Measurements from ENCODE around the gene ENOX1. TPM values are rescaled to one million over a fixed set of nuclear protein-coding genes. Genes with fewer than 3 reads are reported as not detected.

Gene ENOX1
- total and polyA plus RNA-seq, 8 donors, result 0.23 to 2.0 (median 0.94) TPM

DNA sequence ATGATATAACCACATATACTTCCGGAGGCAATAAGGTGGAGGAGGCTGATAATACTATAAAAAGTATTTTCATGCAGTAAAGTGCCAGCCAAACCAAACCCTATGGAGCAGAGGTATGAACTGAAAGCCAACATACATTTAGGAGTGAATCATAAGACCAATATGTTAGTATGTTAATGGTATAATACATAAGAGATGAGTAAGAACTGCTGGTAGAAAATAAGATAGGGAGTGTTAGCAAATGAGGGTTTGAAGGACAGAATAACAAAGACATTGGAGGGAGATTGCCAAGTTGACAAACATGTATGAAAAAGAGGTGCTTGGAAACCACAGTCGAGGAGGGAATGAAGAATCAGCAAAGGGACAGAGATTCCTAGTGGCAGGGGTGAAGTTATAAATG lies 10.8 kb downstream of the ENOX1 start:
- FAIRE-seq (no peak), DNase-seq (no peak), ATAC-seq (no peak)
- H3K9me3 ChIP-seq, result no peaks in the 10 kb centered on the region
- TF ChIP-seq, protein P1, sequence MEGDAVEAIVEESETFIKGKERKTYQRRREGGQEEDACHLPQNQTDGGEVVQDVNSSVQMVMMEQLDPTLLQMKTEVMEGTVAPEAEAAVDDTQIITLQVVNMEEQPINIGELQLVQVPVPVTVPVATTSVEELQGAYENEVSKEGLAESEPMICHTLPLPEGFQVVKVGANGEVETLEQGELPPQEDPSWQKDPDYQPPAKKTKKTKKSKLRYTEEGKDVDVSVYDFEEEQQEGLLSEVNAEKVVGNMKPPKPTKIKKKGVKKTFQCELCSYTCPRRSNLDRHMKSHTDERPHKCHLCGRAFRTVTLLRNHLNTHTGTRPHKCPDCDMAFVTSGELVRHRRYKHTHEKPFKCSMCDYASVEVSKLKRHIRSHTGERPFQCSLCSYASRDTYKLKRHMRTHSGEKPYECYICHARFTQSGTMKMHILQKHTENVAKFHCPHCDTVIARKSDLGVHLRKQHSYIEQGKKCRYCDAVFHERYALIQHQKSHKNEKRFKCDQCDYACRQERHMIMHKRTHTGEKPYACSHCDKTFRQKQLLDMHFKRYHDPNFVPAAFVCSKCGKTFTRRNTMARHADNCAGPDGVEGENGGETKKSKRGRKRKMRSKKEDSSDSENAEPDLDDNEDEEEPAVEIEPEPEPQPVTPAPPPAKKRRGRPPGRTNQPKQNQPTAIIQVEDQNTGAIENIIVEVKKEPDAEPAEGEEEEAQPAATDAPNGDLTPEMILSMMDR (IDR thresholded peaks at IDR 0.05), result no peak
- H3K27ac ChIP-seq, result no peak overlapping the region
- intact Hi-C loops (cut with DNase I), result no loop called here
- H3K36me3 ChIP-seq, result no peaks in the 10 kb centered on the region
- no peaks in the 10 kb centered on the region for H3K27me3 ChIP-seq
- H3K4me1 ChIP-seq, result no peaks in the 10 kb centered on the region
- WGBS, 2 donors, result 56 to 71% methylated on average over 2 of the region's 2 CpGs
- no peak overlapping the region for H3K4me3 ChIP-seq

DNA sequence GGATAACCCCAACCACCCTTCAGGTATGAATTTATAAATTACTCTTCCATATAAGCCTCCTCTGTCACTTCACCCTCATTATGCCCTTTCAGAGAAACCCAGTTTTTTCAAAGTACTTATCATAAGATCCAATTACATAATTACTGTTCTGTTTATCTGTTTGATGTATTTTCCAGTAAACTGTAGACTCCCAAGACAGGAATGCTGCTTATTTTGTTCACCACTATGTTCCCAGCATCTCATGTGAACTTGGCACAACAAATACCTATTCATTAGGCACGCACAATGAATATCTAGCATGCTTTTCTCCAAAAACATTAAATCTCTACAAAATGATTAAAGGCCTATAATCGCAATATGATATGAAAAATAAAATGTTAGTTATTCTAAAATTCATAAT lies 13.2 kb downstream of the ENOX1 start:
- H3K27me3 ChIP-seq, result no peaks in the 10 kb centered on the region
- no peaks in the 10 kb centered on the region for H3K36me3 ChIP-seq
- DNase-seq, result no peak
- no peak for FAIRE-seq
- H3K4me3 ChIP-seq, result no peak overlapping the region
- no peak overlapping the region for H3K27ac ChIP-seq
- no peak for ATAC-seq
- WGBS, 2 donors, result 65 to 78% methylated on average over 2 of the region's 2 CpGs
- intact Hi-C loops (cut with DNase I), result no loop called here
- no peaks in the 10 kb centered on the region for H3K4me1 ChIP-seq
- no peaks in the 10 kb centered on the region for H3K9me3 ChIP-seq
- TF ChIP-seq, protein P1 (IDR thresholded peaks at IDR 0.05), result no peak

DNA sequence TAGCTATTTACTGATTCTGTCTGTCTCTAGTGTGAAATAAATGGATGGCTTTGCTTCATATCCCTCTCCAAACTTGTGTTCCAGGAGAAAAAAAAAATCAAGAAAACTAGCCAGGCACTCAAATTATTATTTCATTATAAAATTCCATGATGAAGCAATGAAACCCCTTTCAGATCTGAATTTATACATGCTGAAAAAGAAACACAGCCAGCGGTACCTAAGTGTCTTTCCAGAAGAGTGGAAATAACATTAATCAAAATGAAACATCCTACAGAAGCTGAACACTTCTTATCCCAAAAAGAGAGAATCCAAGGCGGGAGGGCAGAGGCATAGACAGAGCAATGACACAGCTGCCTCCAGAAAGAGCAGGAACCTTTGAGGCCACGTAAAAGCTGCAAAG lies 15.9 kb downstream of the ENOX1 start:
- FAIRE-seq, result no peak
- H3K36me3 ChIP-seq, result no peaks in the 10 kb centered on the region
- TF ChIP-seq, protein P1 (IDR thresholded peaks at IDR 0.05), result no peak
- no peaks in the 10 kb centered on the region for H3K27me3 ChIP-seq
- no peak overlapping the region for H3K27ac ChIP-seq
- intact Hi-C loops (cut with DNase I), result no loop called here
- WGBS, 2 donors, result 81 to 87% methylated on average over 3 of the region's 3 CpGs
- no peak overlapping the region for H3K4me3 ChIP-seq
- no peaks in the 10 kb centered on the region for H3K9me3 ChIP-seq
- DNase-seq, result no peak
- no peak for ATAC-seq
- no peaks in the 10 kb centered on the region for H3K4me1 ChIP-seq

DNA sequence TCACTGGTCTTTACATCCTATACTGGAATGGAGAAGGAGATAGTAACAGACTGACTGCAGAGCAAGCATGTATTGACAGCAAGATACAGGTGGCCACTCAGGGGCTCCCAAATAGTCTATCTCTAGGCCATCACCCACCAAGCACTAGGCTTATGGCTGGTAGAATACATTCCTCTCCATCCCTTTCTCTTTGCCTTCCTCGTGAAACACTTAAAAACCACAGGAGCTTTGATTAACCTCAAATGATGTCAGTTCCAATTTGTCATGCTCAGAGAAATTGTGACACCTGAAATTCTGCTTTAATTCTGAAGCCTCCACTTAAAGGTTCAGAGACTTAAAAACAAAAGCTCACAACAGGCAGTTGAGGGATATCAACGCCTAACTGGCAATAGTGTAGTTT lies 17.2 kb downstream of the ENOX1 start:
- Histone ChIP-seq H3K27me3 (no peaks in the 10 kb centered on the region), H3K4me3 (no peak overlapping the region), H3K27ac (no peak overlapping the region), H3K4me1 (no peaks in the 10 kb centered on the region), H3K9me3 (no peaks in the 10 kb centered on the region), H3K36me3 (no peaks in the 10 kb centered on the region)
- intact Hi-C loops (cut with DNase I), result no loop called here
- no peak for FAIRE-seq
- DNase-seq, result no peak
- 78 to 79% methylated on average over 2 of the region's 2 CpGs for WGBS, 2 donors
- TF ChIP-seq, protein P1 (IDR thresholded peaks at IDR 0.05), result no peak
- ATAC-seq, result no peak

DNA sequence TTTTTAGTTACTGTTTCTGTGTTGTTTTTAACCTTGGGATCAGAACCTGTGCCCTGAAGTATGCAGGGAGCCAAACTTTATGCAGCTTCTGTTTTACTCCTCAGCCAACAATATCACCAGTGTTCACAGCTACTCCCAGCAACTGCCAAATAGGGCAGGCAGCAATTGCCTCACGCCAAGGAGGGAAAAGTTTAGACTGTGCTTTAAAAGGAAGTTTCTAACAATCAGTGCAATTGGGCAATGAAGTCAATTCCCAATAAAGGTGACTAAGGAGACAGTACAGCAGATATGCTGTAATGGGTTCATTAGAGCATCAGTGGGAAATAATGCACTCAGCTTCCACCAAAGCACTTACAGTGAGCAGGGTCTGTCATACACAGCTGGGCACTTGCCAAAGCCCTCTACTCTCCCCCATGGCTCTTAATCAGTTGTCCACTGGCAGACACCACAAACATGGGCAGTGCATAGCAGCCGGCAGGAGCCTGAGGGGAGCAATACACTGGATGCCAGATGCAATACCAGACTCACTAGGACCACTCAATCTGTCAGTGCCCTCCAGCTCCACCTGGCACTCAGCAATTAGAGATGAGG lies 19.3 kb downstream of the ENOX1 start:
- intact Hi-C loops (cut with DNase I), result no loop called here
- H3K27ac ChIP-seq, result no peak overlapping the region
- 29 to 49% methylated on average over 2 of the region's 2 CpGs for WGBS, 2 donors
- no peaks in the 10 kb centered on the region for H3K4me1 ChIP-seq
- H3K9me3 ChIP-seq, result no peaks in the 10 kb centered on the region
- ATAC-seq (peak; percentile 21 to 68 (median 52)), FAIRE-seq (no peak), DNase-seq (no peak)
- no peak overlapping the region for H3K4me3 ChIP-seq
- TF ChIP-seq, protein P1 (IDR thresholded peaks at IDR 0.05), result no peak
- no peaks in the 10 kb centered on the region for H3K27me3 ChIP-seq
- no peaks in the 10 kb centered on the region for H3K36me3 ChIP-seq
